Measurements from ENCODE around the gene NKTR.
A peak's percentile ranks its signal among the peaks of the same experiment; 100 is the strongest.

Gene NKTR

GRCh38 chr3:42684632-42685362 is 84.3 kb downstream of the NKTR start:
- no peak overlapping the region for H3K4me3 Mint-ChIP-seq
- no peak for ATAC-seq
- DNase-seq: no peak

GRCh38 chr3:42685363-42685881 is 84.9 kb downstream of the NKTR start, which contains the start of gene KLHL40:
KLHL40 (plus strand) TSS chr3:42685537; CDS start chr3:42685619, 82 bp downstream.
- no peaks in the 10 kb centered on the region for H3K9me3 Mint-ChIP-seq
- no peak within 1 kb of the TSS for H3K27ac Mint-ChIP-seq
- no peak for ATAC-seq
- H3K27me3 Mint-ChIP-seq: peaks cover 23% of the 10 kb centered on the region
- H3K4me3 Mint-ChIP-seq: no peak within 1 kb of the TSS
- no peaks in the 10 kb centered on the region for H3K36me3 Mint-ChIP-seq (ENCODE audit: low read depth)
- H3K4me1 Mint-ChIP-seq: no peaks in the 10 kb centered on the region
- no peak for DNase-seq

More at GRCh38 chr3:42684632-42685362, 84.3 kb downstream of the NKTR start:
- no peaks in the 10 kb centered on the region for H3K9me3 Mint-ChIP-seq
- H3K27ac Mint-ChIP-seq: no peak overlapping the region
- H3K36me3 Mint-ChIP-seq (ENCODE audit: low read depth): no peaks in the 10 kb centered on the region
- no peaks in the 10 kb centered on the region for H3K4me1 Mint-ChIP-seq
- peaks cover 21% of the 10 kb centered on the region for H3K27me3 Mint-ChIP-seq

GRCh38 chr3:42685891-42686820 is 85.7 kb downstream of the NKTR start:
- no peaks in the 10 kb centered on the region for H3K9me3 Mint-ChIP-seq
- no peaks in the 10 kb centered on the region for H3K36me3 Mint-ChIP-seq (ENCODE audit: low read depth)
- peaks cover 23% of the 10 kb centered on the region for H3K27me3 Mint-ChIP-seq
- no peaks in the 10 kb centered on the region for H3K4me1 Mint-ChIP-seq
- H3K4me3 Mint-ChIP-seq: no peak overlapping the region
- no peak for ATAC-seq
- DNase-seq: no peak
- no peak overlapping the region for H3K27ac Mint-ChIP-seq

- no peak for ATAC-seq
- Mint-ChIP-seq H3K27ac (no peak overlapping the region), H3K4me3 (no peak overlapping the region), H3K27me3 (peaks cover 21% of the 10 kb centered on the region), H3K9me3 (no peaks in the 10 kb centered on the region), H3K36me3 (ENCODE audit: low read depth) (no peaks in the 10 kb centered on the region), H3K4me1 (no peaks in the 10 kb centered on the region)
- DNase-seq: no peak
Observed at GRCh38 chr3:42686832-42687650, 86.6 kb downstream of the NKTR start.

DNA sequence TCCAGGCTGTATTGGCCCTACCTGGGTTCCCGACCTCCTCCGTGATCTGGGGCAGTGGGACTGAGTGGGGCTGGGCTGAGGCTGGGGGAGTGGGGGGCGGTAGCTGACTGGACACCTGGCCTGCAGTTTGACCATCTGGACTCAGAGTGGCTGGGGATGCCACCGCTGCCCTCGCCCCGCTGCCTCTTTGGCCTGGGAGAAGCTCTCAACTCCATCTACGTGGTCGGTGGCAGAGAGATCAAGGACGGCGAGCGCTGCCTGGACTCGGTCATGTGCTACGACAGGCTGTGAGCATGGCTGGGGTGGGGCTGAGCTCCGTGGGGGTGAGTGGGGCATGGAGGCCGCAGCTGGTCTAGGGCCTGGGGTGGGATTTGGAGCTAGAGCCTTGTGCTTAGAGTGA is 87.5 kb downstream of the NKTR start:
- H3K36me3 Mint-ChIP-seq (ENCODE audit: low read depth): no peaks in the 10 kb centered on the region
- H3K4me1 Mint-ChIP-seq: no peaks in the 10 kb centered on the region
- ATAC-seq (no peak), DNase-seq (no peak)
- peaks cover 17% of the 10 kb centered on the region for H3K27me3 Mint-ChIP-seq
- no peak overlapping the region for H3K4me3 Mint-ChIP-seq
- H3K27ac Mint-ChIP-seq: no peak overlapping the region
- no peaks in the 10 kb centered on the region for H3K9me3 Mint-ChIP-seq

- no peaks in the 10 kb centered on the region for H3K36me3 Mint-ChIP-seq (ENCODE audit: low read depth)
- DNase-seq (no peak), ATAC-seq (no peak)
- H3K4me3 Mint-ChIP-seq: no peak overlapping the region
- no peaks in the 10 kb centered on the region for H3K4me1 Mint-ChIP-seq
- H3K27me3 Mint-ChIP-seq: peaks cover 17% of the 10 kb centered on the region
- no peak overlapping the region for H3K27ac Mint-ChIP-seq
- no peaks in the 10 kb centered on the region for H3K9me3 Mint-ChIP-seq
Observed at GRCh38 chr3:42688487-42689420, 88.3 kb downstream of the NKTR start.

DNA sequence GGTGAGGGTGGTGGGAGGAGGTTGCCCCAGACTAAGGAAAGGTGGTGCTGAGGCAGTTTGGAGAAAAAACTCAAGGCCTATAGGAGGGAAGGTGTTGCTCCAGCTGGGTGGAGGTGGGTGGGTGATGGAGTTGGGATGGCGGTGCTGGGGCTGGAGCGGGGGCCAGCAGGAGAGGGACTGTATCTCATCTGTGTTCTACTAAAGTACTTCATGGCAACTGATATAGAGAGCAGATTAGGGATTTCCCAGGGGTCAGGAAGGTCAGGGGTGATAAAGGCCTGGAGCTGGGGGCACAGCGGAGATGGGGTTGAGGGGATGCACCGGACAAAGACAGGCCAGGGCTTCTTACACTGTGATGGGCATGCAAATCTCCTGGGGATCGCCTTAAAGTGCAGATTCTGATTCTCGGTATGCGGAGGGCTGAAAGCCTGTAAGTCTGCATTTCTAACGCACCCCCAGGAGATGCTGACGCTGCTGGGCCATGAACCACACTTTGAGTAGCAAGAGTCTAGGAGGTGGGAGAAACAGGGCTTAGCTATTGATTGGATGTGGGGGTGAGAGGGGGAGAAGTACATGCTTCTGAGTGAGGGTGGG is 89.0 kb downstream of the NKTR start:
- Mint-ChIP-seq H3K9me3 (no peaks in the 10 kb centered on the region), H3K4me1 (no peaks in the 10 kb centered on the region), H3K27me3 (peaks cover 16% of the 10 kb centered on the region), H3K4me3 (no peak overlapping the region), H3K36me3 (ENCODE audit: low read depth) (no peaks in the 10 kb centered on the region), H3K27ac (no peak overlapping the region)
- ATAC-seq (no peak), DNase-seq (no peak)

GRCh38 chr3:42690191-42690590 is 89.7 kb downstream of the NKTR start:
- Mint-ChIP-seq H3K36me3 (ENCODE audit: low read depth) (no peaks in the 10 kb centered on the region), H3K9me3 (no peaks in the 10 kb centered on the region), H3K4me1 (no peaks in the 10 kb centered on the region), H3K4me3 (no peak overlapping the region), H3K27ac (no peak overlapping the region), H3K27me3 (peaks cover 11% of the 10 kb centered on the region)
- no peak for ATAC-seq
- no peak for DNase-seq

GRCh38 chr3:42690766-42691680 is 90.5 kb downstream of the NKTR start:
- H3K27ac Mint-ChIP-seq: no peak overlapping the region

GRCh38 chr3:42691816-42692666 is 91.6 kb downstream of the NKTR start:
- ATAC-seq (no peak), DNase-seq (no peak)
- H3K27me3 Mint-ChIP-seq: peaks cover 2% of the 10 kb centered on the region
- no peak overlapping the region for H3K27ac Mint-ChIP-seq
- H3K4me3 Mint-ChIP-seq: no peak overlapping the region
- no peaks in the 10 kb centered on the region for H3K9me3 Mint-ChIP-seq
- no peaks in the 10 kb centered on the region for H3K36me3 Mint-ChIP-seq (ENCODE audit: low read depth)
- no peaks in the 10 kb centered on the region for H3K4me1 Mint-ChIP-seq

More at GRCh38 chr3:42690766-42691680, 90.5 kb downstream of the NKTR start:
- Mint-ChIP-seq H3K4me1 (no peaks in the 10 kb centered on the region), H3K9me3 (no peaks in the 10 kb centered on the region), H3K4me3 (no peak overlapping the region), H3K36me3 (ENCODE audit: low read depth) (no peaks in the 10 kb centered on the region), H3K27me3 (peaks cover 9% of the 10 kb centered on the region)
- peak; percentile 17 for ATAC-seq
- no peak for DNase-seq

DNA sequence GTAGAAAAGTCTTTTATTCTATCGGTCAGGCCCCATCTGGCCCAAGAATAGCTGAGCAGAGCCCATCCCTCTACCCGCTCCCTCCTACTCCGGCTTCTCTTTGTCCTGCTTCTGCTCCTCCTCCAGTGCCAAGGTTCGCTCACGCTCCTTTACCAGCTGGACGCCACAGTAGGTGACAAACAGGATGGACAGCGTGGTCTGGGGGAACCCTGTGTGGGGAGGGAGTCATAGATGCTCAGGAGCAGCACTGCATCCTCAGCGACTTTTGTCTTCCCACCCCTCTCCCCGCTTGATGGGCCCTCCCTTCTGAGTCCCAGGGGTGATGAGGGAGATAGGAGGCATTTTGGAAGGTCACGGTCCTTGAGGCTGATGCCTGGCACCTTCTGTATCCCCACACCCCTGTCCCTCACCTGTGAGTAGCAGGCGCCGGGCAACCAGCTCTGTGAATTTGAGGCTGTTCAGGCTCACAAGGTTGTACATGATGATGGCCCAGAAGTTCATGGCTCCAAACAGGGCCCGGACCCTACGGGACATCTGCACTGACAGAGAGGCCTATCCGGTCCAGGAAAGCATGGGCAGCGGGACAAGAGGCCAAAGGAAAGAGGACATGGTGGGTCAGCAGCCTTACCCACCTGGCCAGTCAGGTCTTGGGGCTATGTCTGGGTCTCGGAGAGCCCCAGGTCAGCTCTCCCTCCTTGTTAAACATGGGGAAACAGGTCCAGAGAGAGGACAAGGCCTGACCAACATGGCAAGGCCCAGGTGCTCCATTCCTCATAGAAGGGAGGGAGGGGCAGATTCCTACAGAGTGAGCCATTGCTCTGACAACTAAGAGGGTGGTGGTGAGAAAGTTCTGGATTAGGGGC is 92.4 kb downstream of the NKTR start:
- Mint-ChIP-seq H3K36me3 (ENCODE audit: low read depth) (no peaks in the 10 kb centered on the region), H3K27ac (no peak overlapping the region), H3K27me3 (peaks cover 2% of the 10 kb centered on the region), H3K4me3 (no peak overlapping the region), H3K9me3 (no peaks in the 10 kb centered on the region), H3K4me1 (no peaks in the 10 kb centered on the region)
- ATAC-seq (no peak), DNase-seq (no peak)
